HEK293 (cell line): Measurements from ENCODE around the gene ARHGEF11.
A peak's percentile ranks its signal among the peaks of the same experiment; 100 is the strongest.
"Not testable (repeated sequence)": the region's sequence is repeated elsewhere in the genome, so short reads cannot be mapped to it uniquely, and the experiment has no call there.

Source experiments
- CTCF ChIA-PET: fragments of 350-600 bp; formaldehyde crosslinking; extraction: SDS; loops from one replicate; lab custom pipeline; 2021; ENCODE audit warnings: antibody characterized with exemption; lab: Yijun Ruan, JAX
- POLR2A ChIA-PET: fragments of 300-600 bp; formaldehyde crosslinking; extraction: SDS; loops from one replicate; lab custom pipeline; 2020; ENCODE audit warnings: antibody characterized with exemption, inconsistent platforms; lab: Yijun Ruan, JAX
- H3K27ac ChIP-seq: fragments of 200-500 bp; sonication (Bioruptor generic); 2 replicates; pipeline ENCODE4 v1.5.1; 2014; ENCODE audit warnings: low read depth, low read length, control low read depth, inconsistent platforms; ENCODE audit errors: extremely low read depth
- H3K36me3 ChIP-seq, 2 experiments: fragments of 200-500 bp in 1 of 2; sonication (Bioruptor generic) in 1 of 2; 1 replicate in 1 of 2; 2 replicates in 1 of 2; pipeline ENCODE4 v1.5.1; 2014 to 2017; ENCODE audit warnings: inconsistent platforms in 2 of 2, low read length in 2 of 2; ENCODE audit not compliant: control insufficient read depth in 2 of 2, insufficient read depth in 1 of 2
- H3K4me1 ChIP-seq: fragments of 200-500 bp; sonication (Bioruptor generic); 2 replicates; pipeline ENCODE4 v1.5.1; 2014; ENCODE audit warnings: mild to moderate bottlenecking, low read length, inconsistent platforms; ENCODE audit not compliant: control insufficient read depth, insufficient read depth
- H3K4me3 ChIP-seq: 2 replicates; pipeline ENCODE4 v1.5.1; 2011; ENCODE audit warnings: low read depth, mild to moderate bottlenecking, control low read depth, low read length, moderate library complexity
- H3K9me3 ChIP-seq: fragments of 200-500 bp; sonication (Bioruptor generic); 2 replicates; pipeline ENCODE4 v1.5.1; 2014; ENCODE audit warnings: low read depth, low read length, inconsistent platforms; ENCODE audit not compliant: control insufficient read depth, insufficient read depth
- CTCF ChIP-seq: fragments of 450-650 bp; formaldehyde crosslinking; IDR thresholded peaks from 2 replicates; pipeline ENCODE4 v1.5.1; 2016; ENCODE audit warnings: missing biosample characterization, missing genetic modification characterization
- GLIS2 ChIP-seq: fragments of 450-650 bp; formaldehyde crosslinking; IDR thresholded peaks from 2 replicates; pipeline ENCODE4 v1.5.1; 2016; ENCODE audit warnings: missing biosample characterization, missing genetic modification characterization
- IKZF3 ChIP-seq: fragments of 450-650 bp; IDR thresholded peaks from 2 replicates; pipeline ENCODE4 v1.5.0; 2018; ENCODE audit warnings: missing biosample characterization, mild to moderate bottlenecking, missing genetic modification characterization, moderate library complexity
- REPIN1 ChIP-seq: fragments of 450-650 bp; formaldehyde crosslinking; IDR thresholded peaks from 2 replicates; pipeline ENCODE4 v1.5.1; 2017; ENCODE audit warnings: missing biosample characterization, missing genetic modification characterization, low read depth
- REST ChIP-seq: fragments of 450-650 bp; formaldehyde crosslinking; IDR thresholded peaks from 2 replicates; pipeline ENCODE4 v1.5.1; 2016; ENCODE audit warnings: missing biosample characterization, missing genetic modification characterization
- ZFP3 ChIP-seq: fragments of 450-650 bp; formaldehyde crosslinking; IDR thresholded peaks from 2 replicates; pipeline ENCODE4 v1.5.1; 2016; ENCODE audit warnings: low read depth, missing biosample characterization, missing genetic modification characterization
- ZIC2 ChIP-seq: fragments of 450-650 bp; formaldehyde crosslinking; IDR thresholded peaks from 2 replicates; pipeline ENCODE4 v1.5.1; 2016; ENCODE audit warnings: missing biosample characterization, missing genetic modification characterization
- ZNF10 ChIP-seq: fragments of 450-650 bp; formaldehyde crosslinking; IDR thresholded peaks from 2 replicates; pipeline ENCODE4 v1.5.1; 2017; ENCODE audit warnings: missing biosample characterization, missing genetic modification characterization
- ZNF311 ChIP-seq: fragments of 450-650 bp; formaldehyde crosslinking; IDR thresholded peaks from 2 replicates; pipeline ENCODE4 v1.5.1; 2017; ENCODE audit warnings: missing biosample characterization, missing genetic modification characterization, borderline replicate concordance
- ZNF341 ChIP-seq: fragments of 450-650 bp; formaldehyde crosslinking; IDR thresholded peaks from 2 replicates; pipeline ENCODE4; 2016; ENCODE audit warnings: low read depth, missing biosample characterization, missing genetic modification characterization
- ZNF354C ChIP-seq: fragments of 450-650 bp; formaldehyde crosslinking; IDR thresholded peaks from 2 replicates; pipeline ENCODE4 v1.5.1; 2016; ENCODE audit warnings: missing biosample characterization, missing genetic modification characterization, low read depth, borderline replicate concordance
- ZNF521 ChIP-seq: fragments of 450-650 bp; formaldehyde crosslinking; IDR thresholded peaks from 2 replicates; pipeline ENCODE4 v1.5.1; 2017; ENCODE audit warnings: missing biosample characterization, mild to moderate bottlenecking, missing genetic modification characterization
- ZNF530 ChIP-seq: fragments of 450-650 bp; formaldehyde crosslinking; IDR thresholded peaks from 2 replicates; pipeline ENCODE4 v1.5.1; 2016; ENCODE audit warnings: low read depth, missing biosample characterization, missing genetic modification characterization
- ZNF585B ChIP-seq: fragments of 450-650 bp; formaldehyde crosslinking; IDR thresholded peaks from 2 replicates; pipeline ENCODE4 v1.5.1; 2016; ENCODE audit warnings: missing biosample characterization, missing genetic modification characterization
- ZNF600 ChIP-seq: fragments of 450-650 bp; formaldehyde crosslinking; IDR thresholded peaks from 2 replicates; pipeline ENCODE4 v1.5.1; 2016; ENCODE audit warnings: missing biosample characterization, missing genetic modification characterization
- ZNF624 ChIP-seq: fragments of 450-650 bp; formaldehyde crosslinking; IDR thresholded peaks from 2 replicates; pipeline ENCODE4 v1.5.1; 2017; ENCODE audit warnings: missing biosample characterization, missing genetic modification characterization
- ZNF654 ChIP-seq: fragments of 450-650 bp; formaldehyde crosslinking; IDR thresholded peaks from 2 replicates; pipeline ENCODE4 v1.5.1; 2016; ENCODE audit warnings: low read depth, missing biosample characterization, missing genetic modification characterization
- ZNF785 ChIP-seq: fragments of 450-650 bp; formaldehyde crosslinking; IDR thresholded peaks from 2 replicates; pipeline ENCODE4 v1.5.1; 2016; ENCODE audit warnings: missing biosample characterization, missing genetic modification characterization
- ZXDB ChIP-seq: fragments of 450-650 bp; formaldehyde crosslinking; IDR thresholded peaks from 2 replicates; pipeline ENCODE4 v1.5.1; 2016; ENCODE audit warnings: missing biosample characterization, missing genetic modification characterization

ARHGEF11 gene

DNA sequence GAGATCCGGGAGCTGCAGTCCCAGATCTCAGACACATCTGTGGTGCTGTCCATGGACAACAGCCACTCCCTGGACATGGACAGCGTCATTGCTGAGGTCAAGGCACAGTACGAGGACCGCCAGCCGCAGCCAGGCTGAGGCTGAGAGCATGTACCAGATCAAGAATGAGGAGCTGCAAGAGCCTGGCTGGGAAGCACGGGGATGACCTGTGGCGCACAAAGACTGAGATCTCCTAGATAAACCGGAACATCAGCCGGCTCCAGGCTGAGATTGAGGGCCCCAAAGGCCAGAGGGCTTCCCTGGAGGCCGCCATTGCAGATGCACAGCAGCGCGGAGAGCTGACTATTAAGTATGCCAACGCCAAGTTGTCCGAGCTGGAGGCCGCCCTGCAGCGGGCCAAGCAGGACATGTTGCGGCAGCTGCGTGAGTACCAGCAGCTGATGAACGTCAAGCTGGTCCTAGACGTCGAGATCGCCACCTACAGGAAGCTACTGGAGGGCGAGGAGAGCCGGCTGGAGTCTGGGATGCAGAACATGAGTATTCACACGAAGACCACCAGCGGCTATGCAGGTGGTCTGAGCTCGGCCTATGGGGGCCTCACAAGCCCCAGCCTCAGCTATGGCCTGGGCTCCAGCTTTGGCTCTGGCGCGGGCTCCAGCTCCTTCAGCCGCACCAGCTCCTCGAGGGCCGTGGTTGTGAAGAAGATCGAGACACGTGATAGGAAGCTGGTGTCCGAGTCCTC lies 28.6 kb upstream of the ARHGEF11 start (continued):
- TF ChIP-seq REST (tag by site-specific recombination), result no peak
- no peak for TF ChIP-seq ZNF624 (tag by site-specific recombination)
- peak; percentile 97 for TF ChIP-seq ZNF10 (tag by site-specific recombination)
- TF ChIP-seq ZNF354C, result no peak
- no peak for TF ChIP-seq ZFP3 (tag by site-specific recombination)
- TF ChIP-seq ZNF530 (tag by site-specific recombination), result no peak
- TF ChIP-seq ZNF654 (tag by site-specific recombination), result peak; percentile 53
- TF ChIP-seq ZNF311, result no peak
- 0 out of 2 replicates have a peak, but pooled peaks have one; percentile 22 for TF ChIP-seq ZXDB (tag by site-specific recombination)
- no peak for TF ChIP-seq ZNF585B (tag by site-specific recombination)
- TF ChIP-seq CTCF (tag by site-specific recombination), result peak; percentile 57; the same call in 1 of the 2 replicates
- no peak for TF ChIP-seq ZNF341 (tag by site-specific recombination)
- TF ChIP-seq ZNF785, result no peak
- TF ChIP-seq GLIS2 (tag by site-specific recombination), result peak; percentile 67
- TF ChIP-seq REPIN1 (tag by site-specific recombination), result no peak
- peak; percentile 81 for TF ChIP-seq ZNF600
- TF ChIP-seq ZNF521 (tag by site-specific recombination), result no peak

DNA sequence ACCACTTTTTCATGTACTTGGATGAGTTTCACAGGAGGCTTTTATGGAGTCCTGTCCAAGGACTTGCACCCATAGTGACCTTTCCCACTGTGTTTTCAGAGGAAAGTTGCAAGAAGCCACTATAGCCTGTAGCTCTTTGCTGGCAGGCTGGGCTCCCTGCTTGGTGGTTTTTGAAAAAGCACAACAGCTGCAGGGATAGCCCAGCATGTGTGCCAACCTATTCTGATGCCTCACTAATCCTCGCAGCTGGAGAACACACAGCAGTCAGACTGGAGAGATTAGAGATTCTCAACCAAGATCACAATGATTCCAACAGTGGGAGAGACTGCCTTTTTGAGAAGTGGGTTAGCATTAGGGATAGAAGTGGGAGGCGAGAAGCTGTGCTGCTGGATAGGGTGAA lies 24.1 kb upstream of the ARHGEF11 start:
- Histone ChIP-seq H3K36me3 (no peaks in the 10 kb centered on the region), H3K4me1 (no peaks in the 10 kb centered on the region)
- POLR2A ChIA-PET, result no interaction called here
- TF ChIP-seq ZIC2 (tag by site-specific recombination), result peak; percentile 85
- TF ChIP-seq IKZF3, result no peak
- TF ChIP-seq, all 188 proteins: peak for 1
- Histone ChIP-seq H3K9me3 (no peaks in the 10 kb centered on the region), H3K4me3 (no peak overlapping the region), H3K27ac (no peak overlapping the region)
- CTCF ChIA-PET, result interaction anchor here (0.6 to 0.8 kb wide), 4 partner anchors 41 to 159 kb away, joined by 3 to 4 read pairs (median 4); no protein-coding TSS in a partner anchor

DNA sequence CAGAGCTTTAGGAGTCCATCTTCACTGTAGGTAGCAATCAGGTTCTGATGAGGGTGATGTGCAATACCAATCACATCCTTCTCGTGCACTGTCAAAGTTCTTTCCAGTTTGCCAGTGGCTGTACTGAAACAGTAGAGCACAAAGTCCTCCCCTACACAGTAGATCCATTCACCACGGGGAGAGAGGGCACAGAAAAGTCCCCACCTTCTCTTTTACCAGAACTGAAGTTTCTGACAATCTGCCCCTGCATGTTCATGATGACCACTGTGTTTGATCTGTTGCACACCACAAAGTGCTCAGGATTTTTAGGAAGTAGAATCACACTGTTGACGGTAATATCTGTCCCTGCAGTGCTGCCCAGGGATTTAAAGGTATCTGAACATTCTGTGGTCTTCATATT lies 13.7 kb upstream of the ARHGEF11 start:
- H3K9me3 ChIP-seq, H3K4me1 ChIP-seq, H3K4me3 ChIP-seq, H3K27ac ChIP-seq, H3K36me3 ChIP-seq, POLR2A ChIA-PET: not testable (repeated sequence)
- CTCF ChIA-PET, result interaction anchor here (0.7 kb wide), 1 partner anchor 8 kb away, joined by 3 read pairs; no protein-coding TSS in a partner anchor
